Neuronal stem cell (in vitro differentiated cells): Measurements from ENCODE around the gene SSBP4.

Experiments used
- DNase-seq: peaks from one replicate; pipeline ENCODE4 v3.0.0-alpha.2; 2013; ENCODE audit warnings: low spot score
- H2AFZ ChIP-seq: one replicate; pipeline ENCODE4 v1.6.1; 2013; ENCODE audit warnings: mild to moderate bottlenecking, low read length, inconsistent platforms
- H2AK5ac ChIP-seq: 2 replicates; pipeline ENCODE4 v1.6.1; 2013; ENCODE audit warnings: low read depth, mild to moderate bottlenecking, inconsistent platforms, low read length, moderate library complexity, mixed read lengths
- H2BK120ac ChIP-seq: 2 replicates; pipeline ENCODE4 v1.6.1; 2013; ENCODE audit warnings: low read depth, mild to moderate bottlenecking, inconsistent platforms, low read length, moderate library complexity, mixed read lengths
- H2BK12ac ChIP-seq: one replicate; pipeline ENCODE4 v1.6.1; 2013; ENCODE audit warnings: low read length, inconsistent platforms
- H2BK15ac ChIP-seq: 2 replicates; pipeline ENCODE4 v1.6.1; 2013; ENCODE audit warnings: mild to moderate bottlenecking, low read length, inconsistent platforms, mixed read lengths
- H2BK5ac ChIP-seq: one replicate; pipeline ENCODE4 v1.6.1; 2013; ENCODE audit warnings: inconsistent platforms, mild to moderate bottlenecking, low read length, moderate library complexity
- H3K14ac ChIP-seq: one replicate; pipeline ENCODE4 v1.6.1; 2013; ENCODE audit warnings: low read length, inconsistent platforms
- H3K18ac ChIP-seq: 2 replicates; pipeline ENCODE4 v1.6.1; 2013; ENCODE audit warnings: low read length, inconsistent platforms
- H3K23ac ChIP-seq: 2 replicates; pipeline ENCODE4 v1.6.1; 2013; ENCODE audit warnings: low read depth, mild to moderate bottlenecking, mixed read lengths, low read length, inconsistent platforms; ENCODE audit not compliant: poor library complexity
- H3K27ac ChIP-seq: replicated peaks from 3 replicates; pipeline ENCODE4 v1.5.1; 2013; ENCODE audit warnings: low read length, inconsistent platforms
- H3K27me3 ChIP-seq, 3 experiments: 2 replicates each; pipeline ENCODE4 v1.6.1; 2013; ENCODE audit warnings: low read length in 3 of 3, mild to moderate bottlenecking in 2 of 3, inconsistent platforms in 1 of 3, low read depth in 1 of 3, mixed read lengths in 1 of 3, moderate library complexity in 1 of 3; ENCODE audit not compliant: control insufficient read depth in 3 of 3, insufficient read depth in 3 of 3
- H3K36me3 ChIP-seq, 2 donors: replicated peaks in 1 of 2; 2 replicates each; pipeline ENCODE4 v1.6.1; 2013; ENCODE audit warnings: low read length in 2 of 2; ENCODE audit not compliant: control insufficient read depth in 2 of 2, insufficient read depth in 2 of 2
- H3K4ac ChIP-seq: 2 replicates; pipeline ENCODE4 v1.6.1; 2013; ENCODE audit warnings: inconsistent platforms, mild to moderate bottlenecking, low read length, moderate library complexity
- H3K4me1 ChIP-seq, 2 donors: 1 replicate in 1 of 2; 2 replicates in 1 of 2; pipeline ENCODE4 v1.6.1; 2013; ENCODE audit warnings: low read length in 2 of 2, low read depth in 1 of 2; ENCODE audit not compliant: control insufficient read depth in 2 of 2, insufficient read depth in 1 of 2
- H3K4me2 ChIP-seq: one replicate; pipeline ENCODE4 v1.6.1; 2013; ENCODE audit warnings: mild to moderate bottlenecking, low read length, inconsistent platforms; ENCODE audit not compliant: insufficient read depth, poor library complexity, severe bottlenecking
- H3K4me3 ChIP-seq, 2 donors: 2 replicates each; pipeline ENCODE4 v1.5.1; 2013; ENCODE audit warnings: low read length in 2 of 2, mild to moderate bottlenecking in 2 of 2, inconsistent platforms in 1 of 2, moderate library complexity in 1 of 2
- H3K79me1 ChIP-seq: one replicate; pipeline ENCODE4 v1.6.1; 2013; ENCODE audit warnings: low read depth, mild to moderate bottlenecking, inconsistent platforms, low read length, moderate library complexity
- H3K9ac ChIP-seq: one replicate; pipeline ENCODE4 v1.6.1; 2013; ENCODE audit warnings: mild to moderate bottlenecking, low read depth, low read length, inconsistent platforms; ENCODE audit not compliant: poor library complexity
- H3K9me3 ChIP-seq, 2 donors: replicated peaks in 1 of 2; 2 replicates each; pipeline versions ENCODE3 to v1.6.1; 2013; ENCODE audit warnings: low read length in 2 of 2, mild to moderate bottlenecking in 2 of 2, inconsistent platforms in 1 of 2, low read depth in 1 of 2, mixed read lengths in 1 of 2, moderate library complexity in 1 of 2; ENCODE audit not compliant: control insufficient read depth in 2 of 2, insufficient read depth in 1 of 2
- H4K8ac ChIP-seq: one replicate; pipeline ENCODE4 v1.6.1; 2013; ENCODE audit warnings: low read depth, mild to moderate bottlenecking, inconsistent platforms, low read length, moderate library complexity
- H4K91ac ChIP-seq: one replicate; pipeline ENCODE4 v1.6.1; 2013; ENCODE audit warnings: low read length, low read depth, mild to moderate bottlenecking, inconsistent platforms; ENCODE audit not compliant: poor library complexity
- whole genome bisulfite sequencing, 2 donors: extraction: QIAGEN DNeasy Blood & Tissue Kit; methylation state at CpG; one replicate each; pipeline ENCODE4 v1.1.7; 2013; ENCODE audit warnings: missing lambda C conversion rate in 2 of 2, mixed read lengths in 1 of 2; ENCODE audit not compliant: insufficient read length in 2 of 2, insufficient replicate concordance in 1 of 2; ENCODE audit errors: extremely low coverage in 2 of 2; 5-methylcytosine and 5-hydroxymethylcytosine counted together

The SSBP4 gene

DNA sequence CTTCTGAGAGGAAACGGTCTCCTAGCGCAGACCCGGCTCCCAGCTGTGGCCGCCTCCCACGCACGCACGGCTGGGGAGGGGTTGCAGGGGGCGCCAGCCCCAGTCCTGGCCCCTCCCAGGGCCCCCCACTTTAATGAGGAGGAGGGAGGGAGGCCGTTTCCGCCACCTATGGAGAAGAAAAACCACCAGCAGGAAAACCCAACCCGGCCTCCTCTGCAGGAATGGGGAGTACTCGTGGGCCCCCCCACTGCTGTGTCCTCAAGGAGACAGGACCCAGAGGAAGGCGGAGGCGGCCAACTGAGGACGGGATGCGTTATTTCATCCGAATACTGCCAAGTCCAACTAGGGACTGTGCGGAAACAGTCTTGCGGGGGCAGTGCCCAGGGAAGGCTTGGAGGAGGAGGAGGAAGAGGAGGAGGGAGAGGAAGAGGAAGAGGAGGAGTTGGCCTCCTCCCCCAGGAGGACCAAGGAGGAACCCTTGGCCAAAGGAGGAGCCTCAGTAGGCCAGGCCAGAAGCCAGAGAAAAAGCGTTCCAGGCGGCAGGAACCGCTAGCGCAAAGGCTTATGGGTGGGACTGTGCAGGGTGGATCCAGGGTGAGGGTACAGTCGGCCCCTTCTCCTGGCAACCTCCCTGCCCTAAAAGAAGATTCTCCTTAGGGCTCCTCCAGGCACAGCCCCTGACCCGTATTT lies 3.9 kb upstream of the SSBP4 start:
- no peak for DNase-seq
- no peak overlapping the region for H3K4ac ChIP-seq
- H2AK5ac ChIP-seq = peak overlapping the region; percentile 96
- H3K4me3 ChIP-seq = no peak overlapping the region
- H3K79me1 ChIP-seq = peaks cover 6% of the 10 kb centered on the region
- H2BK120ac ChIP-seq = peak overlapping the region; percentile 96
- H3K4me1 ChIP-seq = peaks cover 26 to 44% of the 10 kb centered on the region in 2 donors
- H2AFZ ChIP-seq = peak overlapping the region; percentile 49
- no peak overlapping the region for H3K4me2 ChIP-seq
- H4K8ac ChIP-seq = no peak overlapping the region
- peaks cover 0 to 19% (median 0%) of the 10 kb centered on the region in 3 experiments for H3K27me3 ChIP-seq
- H3K36me3 ChIP-seq = no peaks in the 10 kb centered on the region
- peak overlapping the region; percentile 88 for H3K18ac ChIP-seq
- H3K14ac ChIP-seq = no peak overlapping the region
- H3K9me3 ChIP-seq = peaks cover 0 to 2% of the 10 kb centered on the region in 2 donors
- peak overlapping the region; percentile 63 for H3K9ac ChIP-seq
- peak overlapping the region; percentile 92 for H2BK15ac ChIP-seq
- no CpG with 5 or more reads among the region's 25 CpGs for WGBS, 2 donors
- no peak overlapping the region for H2BK12ac ChIP-seq
- peak overlapping the region; percentile 13 for H2BK5ac ChIP-seq
- H4K91ac ChIP-seq = no peak overlapping the region
- peak overlapping the region; percentile 17 for H3K23ac ChIP-seq
- H3K27ac ChIP-seq = no peak overlapping the region

DNA sequence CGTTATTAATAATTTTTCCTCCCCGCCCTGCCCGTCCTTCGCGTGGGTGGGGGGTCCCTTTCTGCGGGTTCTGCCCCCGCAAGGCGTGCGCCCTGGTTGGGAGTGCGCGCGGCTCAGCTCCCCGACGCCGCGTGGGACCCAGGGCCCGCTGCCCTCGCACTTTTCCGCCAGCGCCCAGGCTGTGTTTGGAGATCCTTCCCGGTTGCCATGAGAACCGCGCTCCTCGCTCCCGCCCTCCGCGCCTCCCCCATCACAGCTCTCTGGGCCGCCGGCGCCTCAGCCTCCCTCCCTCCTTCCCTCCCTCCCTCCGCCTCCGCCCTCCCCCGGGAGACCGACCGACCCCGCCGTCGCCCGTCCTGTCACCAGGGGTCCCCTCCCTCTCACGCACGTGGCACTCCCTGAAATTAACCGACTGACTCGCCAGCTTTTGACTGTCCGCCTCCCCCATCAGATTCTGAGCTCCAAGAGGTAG lies 2.4 kb upstream of the SSBP4 start:
- Histone ChIP-seq H3K4me3 (peak overlapping the region; percentile 43 to 67), H3K23ac (peak overlapping the region; percentile 80), H4K8ac (no peak overlapping the region), H2BK120ac (peak overlapping the region; percentile 18), H3K79me1 (peaks cover 7% of the 10 kb centered on the region), H2AK5ac (peak overlapping the region; percentile 100), H3K9ac (no peak overlapping the region), H2AFZ (peak overlapping the region; percentile 88), H3K9me3 (peaks cover 0 to 2% of the 10 kb centered on the region in 2 donors), H3K36me3 (no peaks in the 10 kb centered on the region), H2BK12ac (no peak overlapping the region), H3K14ac (no peak overlapping the region), H2BK15ac (peak overlapping the region; percentile 98), H3K27me3 (peaks cover 0 to 20% (median 0%) of the 10 kb centered on the region in 3 experiments), H3K18ac (peak overlapping the region; percentile 86), H3K4ac (peak overlapping the region; percentile 26), H4K91ac (no peak overlapping the region), H3K4me2 (peak overlapping the region; percentile 72), H2BK5ac (peak overlapping the region; percentile 89), H3K27ac (peak overlapping the region; percentile 75), H3K4me1 (peaks cover 27 to 56% of the 10 kb centered on the region in 2 donors)
- DNase-seq = peak; percentile 77
- WGBS, 2 donors = no CpG with 5 or more reads among the region's 44 CpGs

DNA sequence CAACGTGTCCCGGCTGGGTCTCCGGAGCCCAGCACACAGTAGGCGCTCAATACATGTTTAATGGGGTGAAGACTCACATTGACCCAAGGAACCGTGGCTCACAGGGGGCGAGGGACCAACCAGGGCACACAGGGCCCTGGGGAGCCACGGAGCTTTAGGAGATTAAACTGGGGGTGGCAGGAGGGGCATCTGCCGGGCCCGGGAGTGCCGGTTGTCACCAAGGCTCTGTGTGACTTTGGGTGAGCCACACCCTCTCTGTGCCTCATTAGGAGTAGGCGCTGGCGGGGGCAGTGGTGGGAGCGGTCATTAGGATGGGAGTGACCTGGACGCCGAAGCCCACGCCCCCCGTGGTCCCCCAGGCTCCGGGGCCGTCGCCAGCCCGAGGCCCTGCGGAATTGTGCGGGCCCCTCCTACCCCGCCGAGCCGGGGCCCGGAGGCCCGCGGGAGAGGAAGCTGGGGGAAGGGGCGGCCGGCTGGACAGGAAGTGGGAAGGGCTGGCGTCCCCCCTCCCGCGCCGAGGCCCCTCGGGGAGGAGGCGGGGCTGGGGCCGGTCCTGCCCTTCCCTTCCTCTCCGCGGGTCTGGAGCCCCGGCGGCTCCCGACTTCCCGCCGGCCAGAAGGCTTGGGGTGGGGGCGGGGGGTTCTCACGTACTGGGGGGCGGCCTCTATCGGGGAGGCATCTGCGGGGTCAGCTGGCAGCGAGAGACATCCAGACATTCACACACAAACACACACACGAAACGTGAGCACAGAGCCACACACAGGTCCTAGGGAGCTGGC lies 1.8 kb upstream of the SSBP4 start:
- H3K9me3 ChIP-seq = peaks cover 0 to 2% of the 10 kb centered on the region in 2 donors
- H3K79me1 ChIP-seq = peaks cover 7% of the 10 kb centered on the region
- H4K8ac ChIP-seq = no peak overlapping the region
- peak overlapping the region; percentile 43 to 69 for H3K4me3 ChIP-seq
- H3K14ac ChIP-seq = no peak overlapping the region
- peak overlapping the region; percentile 89 for H2BK5ac ChIP-seq
- WGBS, 2 donors = no CpG with 5 or more reads among the region's 53 CpGs
- peak overlapping the region; percentile 60 for H3K4me2 ChIP-seq
- peak overlapping the region; percentile 100 for H2AK5ac ChIP-seq
- peak overlapping the region; percentile 88 for H2AFZ ChIP-seq
- peak overlapping the region; percentile 69 for H3K4ac ChIP-seq
- DNase-seq = peak; percentile 67
- peak overlapping the region; percentile 29 for H2BK120ac ChIP-seq
- H2BK12ac ChIP-seq = peak overlapping the region; percentile 100
- peak overlapping the region; percentile 94 for H3K23ac ChIP-seq
- peak overlapping the region; percentile 50 for H3K27ac ChIP-seq
- peak overlapping the region; percentile 82 for H3K9ac ChIP-seq
- peaks cover 27 to 56% of the 10 kb centered on the region in 2 donors for H3K4me1 ChIP-seq
- H3K36me3 ChIP-seq = peaks cover 0 to 3% of the 10 kb centered on the region in 2 donors
- H4K91ac ChIP-seq = peak overlapping the region; percentile 38
- peaks cover 0 to 20% (median 0%) of the 10 kb centered on the region in 3 experiments for H3K27me3 ChIP-seq
- peak overlapping the region; percentile 98 for H2BK15ac ChIP-seq
- peak overlapping the region; percentile 98 for H3K18ac ChIP-seq
